Cerebellar nuclear complex (tissue), 1 donor: ENCODE results near the gene CADM2.
"Not testable (repeated sequence)": the region's sequence is repeated elsewhere in the genome, so short reads cannot be mapped to it uniquely, and the experiment has no call there.

Experiments used
- DNase-seq, 2 experiments: peaks; one replicate each; lab custom pipeline; 2025; lab: John Stamatoyannopoulos, UW

The CADM2 gene

DNA sequence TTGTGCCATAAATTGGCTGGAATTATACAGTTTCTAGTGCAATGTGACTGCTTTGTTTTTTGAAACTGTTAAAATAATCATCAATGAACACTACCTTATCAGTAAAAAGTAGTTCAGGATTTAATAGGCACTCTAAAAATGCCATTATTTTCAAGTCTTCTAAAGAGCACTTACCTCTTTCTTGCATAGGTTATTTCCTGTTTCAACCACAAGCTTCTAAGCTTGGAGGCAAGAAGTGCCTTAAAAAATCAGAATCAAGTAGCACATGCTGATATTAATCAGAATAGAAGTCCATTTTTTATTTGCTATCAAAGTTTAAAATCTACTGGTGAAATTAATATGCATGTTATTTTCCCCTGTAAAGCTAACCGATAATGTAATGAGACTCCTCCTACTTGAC lies 991.6 kb downstream of the CADM2 start:
- DNase-seq: no peak

DNA sequence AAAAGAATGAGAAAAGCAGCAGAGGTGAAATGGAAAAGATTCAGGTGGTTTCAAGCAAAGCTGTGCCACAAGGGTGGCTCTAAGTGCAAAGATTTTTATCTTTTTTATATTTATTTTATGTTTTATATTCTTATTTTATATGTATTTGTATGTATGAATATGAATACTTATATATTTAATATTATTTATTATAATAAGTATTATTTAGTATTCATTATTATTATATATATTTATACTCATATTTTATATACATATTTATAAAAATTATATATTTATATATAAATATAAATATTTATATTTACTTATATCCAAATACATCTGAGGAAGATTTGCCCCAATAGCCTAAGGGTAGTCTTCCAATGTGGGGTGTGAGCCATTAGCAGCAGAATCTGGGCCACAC lies 1002.0 kb downstream of the CADM2 start:
- DNase-seq: no peak

DNA sequence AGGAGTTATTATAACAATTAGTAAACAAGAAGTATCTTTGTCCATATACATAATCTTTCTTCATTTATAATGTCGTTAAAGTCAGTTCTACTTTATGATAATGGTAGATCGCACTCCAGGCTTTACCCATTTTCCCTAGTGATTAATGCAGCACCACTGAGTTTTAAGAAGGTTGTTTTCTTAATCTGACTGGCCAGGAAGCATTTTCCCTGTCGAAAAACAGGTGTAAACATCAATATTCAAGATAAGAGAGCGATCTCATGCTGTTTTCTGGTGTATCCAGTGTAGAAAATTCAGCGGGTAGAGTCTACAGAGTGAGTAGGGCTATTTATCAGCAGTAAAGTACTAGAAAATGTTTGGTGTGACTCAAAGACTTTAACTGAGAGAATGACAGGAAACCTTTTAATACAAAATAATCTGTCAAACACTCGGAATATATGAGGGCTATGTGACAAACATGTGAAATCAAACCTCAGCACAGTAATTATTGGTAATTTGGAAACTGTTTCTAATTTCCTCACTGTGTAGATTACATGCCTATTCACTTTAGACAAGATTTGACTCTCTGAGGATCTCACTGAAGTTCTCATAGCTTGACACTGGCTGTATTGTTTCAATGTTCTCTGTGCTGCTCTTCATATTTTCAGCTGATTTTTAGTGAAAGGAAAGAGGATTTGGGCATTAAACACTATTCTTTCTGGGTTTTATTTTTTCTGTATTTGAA lies 1019.0 kb downstream of the CADM2 start:
- no peak for DNase-seq

DNA sequence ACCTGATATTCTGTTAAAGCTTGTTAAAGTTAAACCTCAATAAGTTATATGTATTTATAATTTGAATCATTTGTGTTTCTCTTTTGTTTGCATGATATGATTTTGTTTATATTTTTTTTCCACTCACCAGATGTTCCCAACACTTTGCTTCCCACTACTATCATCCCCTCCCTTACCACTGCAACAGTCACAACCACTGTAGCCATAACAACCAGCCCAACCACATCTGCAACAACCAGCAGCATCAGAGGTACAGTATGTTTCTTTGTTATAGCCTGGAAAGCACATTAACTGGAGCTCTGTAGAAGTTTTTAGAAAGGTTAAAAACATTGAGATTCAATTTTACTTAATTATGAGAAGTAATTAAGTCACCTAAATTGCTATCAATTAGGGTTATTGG lies 1020.2 kb downstream of the CADM2 start:
- DNase-seq: no peak

GRCh38 chr3:85989581-85989980 lies 1030.8 kb downstream of the CADM2 start:
- not testable (repeated sequence) for DNase-seq

DNA sequence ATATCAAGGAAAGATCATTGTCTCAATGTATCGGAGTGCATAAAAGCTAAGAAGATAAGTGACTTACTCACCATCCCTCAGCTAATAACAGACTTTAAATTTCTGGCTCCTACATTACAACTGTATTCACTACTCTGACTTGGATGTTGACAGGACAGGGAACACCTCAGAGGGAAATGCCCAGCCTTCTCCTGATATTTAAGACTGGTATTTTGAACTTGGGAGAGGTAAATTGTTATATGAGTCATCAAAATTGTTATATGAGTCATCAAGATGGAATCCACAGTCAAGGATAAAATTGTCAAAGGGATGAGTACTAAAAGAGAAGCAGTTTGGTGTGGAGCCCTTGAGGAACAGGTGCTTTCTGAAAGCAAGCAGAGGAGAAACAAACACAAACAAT lies 1070.8 kb downstream of the CADM2 start:
- no peak for DNase-seq

- no peak for DNase-seq
Measured at GRCh38 chr3:86037916-86038315, 1079.1 kb downstream of the CADM2 start.

- no peak for DNase-seq
Measured at GRCh38 chr3:86046436-86047136, 1087.8 kb downstream of the CADM2 start.

GRCh38 chr3:86047161-86047560 lies 1088.4 kb downstream of the CADM2 start:
- DNase-seq: no peak

- no peak for DNase-seq
Measured at GRCh38 chr3:86051058-86051457, 1092.3 kb downstream of the CADM2 start.

- DNase-seq: no peak
Measured at GRCh38 chr3:86056032-86056431, 1097.2 kb downstream of the CADM2 start.

DNA sequence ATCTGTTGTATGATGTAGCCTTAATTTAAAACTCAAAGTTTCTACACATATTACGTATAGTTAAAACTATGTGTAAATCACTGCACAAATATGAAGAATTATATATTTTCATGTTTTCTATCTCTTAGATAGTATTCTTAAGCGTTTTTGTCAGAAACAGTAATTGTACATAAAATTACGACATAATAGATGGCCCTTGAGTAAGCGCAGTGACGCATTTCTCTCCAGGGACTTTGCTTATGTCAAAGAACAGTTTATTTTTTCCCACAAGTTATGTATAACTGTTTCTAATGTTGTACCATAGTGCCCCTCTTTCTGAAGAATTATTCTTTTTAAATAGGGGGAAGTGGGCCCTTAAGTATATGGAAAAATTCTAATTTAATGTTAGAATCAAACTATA lies 1098.2 kb downstream of the CADM2 start:
- no peak for DNase-seq

GRCh38 chr3:86073799-86074198 lies 1115.0 kb downstream of the CADM2 start:
- DNase-seq: no peak

- no peak for DNase-seq
Measured at GRCh38 chr3:86087160-86087871, 1128.5 kb downstream of the CADM2 start.

DNA sequence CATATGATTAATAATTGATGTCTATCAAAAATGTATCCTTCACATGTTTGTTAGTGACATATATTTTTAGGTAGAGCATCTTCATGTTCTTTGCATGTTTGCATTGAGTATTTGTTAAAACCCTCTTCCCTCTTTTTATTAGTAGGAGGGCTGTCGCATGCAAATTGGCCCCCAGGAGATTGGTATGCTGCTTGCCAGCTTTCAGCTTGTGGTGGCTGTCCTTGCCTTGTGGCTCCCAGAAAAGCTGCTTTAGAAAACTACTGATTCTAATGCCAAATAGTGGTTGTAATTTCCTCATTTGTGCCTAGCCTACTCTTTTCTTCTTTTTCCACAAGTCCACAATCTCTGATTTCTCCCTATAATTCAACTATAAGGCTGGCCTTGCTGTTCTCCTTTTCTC lies 1145.4 kb downstream of the CADM2 start:
- DNase-seq: no peak

DNA sequence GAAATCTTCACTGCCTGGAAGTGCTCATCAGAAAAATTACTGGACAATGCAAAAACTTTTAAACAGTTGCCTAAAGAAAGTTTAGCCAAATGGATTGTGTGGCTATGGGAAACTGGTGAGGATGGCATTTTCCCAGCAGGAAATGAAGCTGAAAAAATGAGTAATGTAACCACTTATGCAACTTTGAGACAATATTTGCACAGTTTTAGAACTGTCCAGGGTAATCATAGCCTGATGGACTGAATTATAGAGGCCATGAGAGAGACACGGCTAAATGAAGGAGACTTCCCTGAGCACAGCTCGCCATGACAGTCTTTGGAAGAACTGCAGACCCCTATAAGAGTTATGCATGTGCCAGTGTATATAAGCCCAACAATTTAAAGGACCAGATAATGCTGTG lies 1150.6 kb downstream of the CADM2 start:
- no peak for DNase-seq
